HTR-8/SVneo (cell line): ENCODE results near the gene CFAP92.

Experiments used
- DNase-seq: peaks from one replicate; pipeline ENCODE4 v3.0.0; 2011; ENCODE audit warnings: low spot score, mixed read lengths; ENCODE audit not compliant: insufficient read length
- FAIRE-seq: peaks from 2 replicates; lab custom pipeline; 2011; peaks lifted over from hg19 to GRCh38; lab: Jason Lieb, UNC

The CFAP92 gene

GRCh38 chr3:129009266-129009665 is 15.4 kb upstream of the CFAP92 start:
- no peak for FAIRE-seq
- no peak for DNase-seq

DNA sequence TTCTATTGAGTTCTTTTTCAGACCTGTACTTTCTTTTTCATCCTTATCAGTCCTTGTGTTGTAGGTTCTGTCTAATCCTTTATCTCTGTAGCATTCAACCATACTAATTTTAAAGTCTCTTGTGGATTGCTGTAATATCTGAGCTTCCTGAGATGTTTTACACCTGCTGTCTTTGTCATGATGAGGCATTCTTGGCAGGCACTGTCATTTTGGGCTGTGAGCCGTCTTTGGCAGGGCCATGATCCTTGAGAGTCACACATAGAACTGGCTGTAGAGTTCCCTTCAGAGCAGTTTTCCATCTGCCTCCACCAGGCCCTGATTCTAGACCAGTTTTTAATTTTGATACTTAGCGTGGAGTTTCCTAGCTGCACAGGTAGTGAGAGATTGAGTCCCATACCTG is 13.9 kb upstream of the CFAP92 start:
- DNase-seq: no peak
- no peak for FAIRE-seq

- no peak for DNase-seq
- FAIRE-seq: no peak
These were observed 13.0 kb upstream of the CFAP92 start for GRCh38 chr3:129006864-129007263.

DNA sequence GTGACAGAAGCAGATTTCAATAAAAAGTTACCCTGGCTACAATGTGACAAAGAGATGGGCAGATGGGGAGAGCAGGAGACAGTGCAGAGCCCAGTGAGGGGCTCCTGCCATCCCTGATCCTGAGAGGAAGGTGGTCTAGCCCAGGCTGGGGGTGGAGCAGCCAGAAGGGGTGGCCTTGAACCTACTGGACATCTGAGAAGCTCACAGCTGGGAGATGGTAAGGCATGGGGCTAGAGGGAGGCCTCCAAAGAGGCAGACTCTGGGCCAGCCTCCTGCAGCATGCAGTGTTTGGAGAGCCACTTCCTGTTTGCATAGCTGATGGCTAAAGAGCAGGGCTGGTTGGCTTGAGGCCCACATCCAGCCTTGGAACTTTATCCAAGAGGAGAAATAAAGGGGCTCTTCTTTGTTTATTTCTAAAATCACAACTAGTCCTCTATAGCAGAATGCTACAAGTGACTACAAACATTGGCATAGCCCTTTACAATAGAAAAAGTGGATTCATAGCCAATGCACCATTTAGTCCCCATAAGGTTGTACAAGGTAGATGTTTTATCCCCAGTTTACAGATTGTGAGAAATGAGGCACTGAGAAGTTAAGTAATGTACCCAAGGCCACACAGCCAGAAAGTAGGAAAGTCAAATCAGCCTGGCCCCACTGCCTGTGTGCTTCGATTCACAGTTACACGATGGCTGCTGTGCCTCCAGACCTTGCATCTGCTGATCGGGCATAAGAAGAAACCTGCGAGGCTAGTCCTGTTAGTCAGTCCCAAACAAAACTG is 11.8 kb upstream of the CFAP92 start:
- DNase-seq (no peak), FAIRE-seq (no peak)

- no peak for DNase-seq
- peak; percentile 4 for FAIRE-seq
These were observed 10.9 kb upstream of the CFAP92 start for GRCh38 chr3:129004639-129005295.

DNA sequence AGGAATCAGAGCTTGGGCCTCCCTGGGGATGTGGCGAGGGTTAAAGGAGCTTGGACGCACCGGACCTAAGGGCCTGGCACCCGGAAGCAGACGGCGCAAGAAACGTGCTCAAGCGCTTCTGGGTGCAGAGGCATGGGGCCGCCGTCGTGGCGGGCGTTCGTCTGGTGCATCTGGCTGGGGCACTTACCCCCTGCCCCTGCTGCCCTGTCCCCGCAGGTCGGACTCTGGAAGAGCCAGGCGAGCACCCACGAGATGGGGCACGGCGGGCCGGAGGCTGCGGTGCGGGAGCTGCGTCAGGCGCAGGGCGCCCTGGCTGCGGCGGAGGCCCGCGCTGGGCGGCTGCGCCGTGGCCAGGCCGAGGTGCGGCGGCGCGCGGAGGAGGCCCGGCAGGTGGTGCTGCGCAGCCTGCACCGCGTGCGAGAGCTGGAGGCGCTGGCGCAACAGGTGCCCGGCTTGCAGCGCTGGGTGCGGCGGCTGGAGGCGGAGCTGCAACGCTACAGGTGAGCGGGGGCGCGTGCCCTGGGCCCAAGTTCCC is 9.8 kb upstream of the CFAP92 start:
- FAIRE-seq: no peak
- DNase-seq: no peak

- DNase-seq: no peak
- no peak for FAIRE-seq
These were observed 9.0 kb upstream of the CFAP92 start for GRCh38 chr3:129002573-129003569.

- no peak for DNase-seq
- FAIRE-seq: no peak
These were observed 8.1 kb upstream of the CFAP92 start for GRCh38 chr3:129001806-129002572.

GRCh38 chr3:129001101-129001805 is 7.4 kb upstream of the CFAP92 start, which contains the start of gene EFCC1:
TSS of gene EFCC1 (plus strand) at chr3:129001304. CDS start at chr3:129001629, 325 bp downstream.
- FAIRE-seq (no peak), DNase-seq (peak; percentile 34)

DNA sequence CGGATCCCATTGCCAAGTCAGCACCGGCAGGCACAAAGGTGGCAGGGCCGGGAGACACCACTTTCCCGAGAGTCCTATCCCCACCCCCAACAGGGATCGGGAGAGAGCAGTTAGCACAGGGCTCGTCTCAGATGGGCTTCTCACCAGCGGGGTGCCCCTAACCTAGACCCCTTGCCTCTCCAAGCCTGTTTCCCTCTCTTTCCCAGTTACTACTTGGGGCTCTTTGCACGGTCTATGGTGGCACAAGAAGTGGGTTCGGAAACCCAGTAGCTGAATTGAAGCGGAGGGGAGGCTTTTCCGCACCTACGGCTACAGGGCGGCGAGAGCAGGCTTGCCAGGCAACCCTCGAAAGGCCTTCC is 6.8 kb upstream of the CFAP92 start:
- no peak for DNase-seq
- no peak for FAIRE-seq

DNA sequence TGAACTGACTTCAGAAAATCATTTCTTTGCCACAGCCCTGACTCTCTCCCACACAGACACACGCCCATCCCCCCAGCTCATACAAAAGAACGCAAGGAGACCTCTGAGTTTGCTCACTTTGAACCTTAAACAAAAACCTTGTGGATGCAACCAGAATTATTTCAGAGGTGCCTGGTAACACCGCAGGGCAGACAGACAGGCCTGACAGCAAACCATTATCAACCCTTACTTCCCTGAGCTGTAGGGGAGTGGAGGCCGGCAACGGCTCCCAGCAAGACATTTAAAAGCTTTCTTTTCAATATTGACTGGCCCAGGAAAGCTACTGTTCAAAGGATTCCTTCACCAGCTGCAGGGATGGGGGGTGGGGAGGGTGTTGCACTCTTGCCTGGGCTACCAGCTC is 5.2 kb upstream of the CFAP92 start:
- FAIRE-seq (no peak), DNase-seq (no peak)

DNA sequence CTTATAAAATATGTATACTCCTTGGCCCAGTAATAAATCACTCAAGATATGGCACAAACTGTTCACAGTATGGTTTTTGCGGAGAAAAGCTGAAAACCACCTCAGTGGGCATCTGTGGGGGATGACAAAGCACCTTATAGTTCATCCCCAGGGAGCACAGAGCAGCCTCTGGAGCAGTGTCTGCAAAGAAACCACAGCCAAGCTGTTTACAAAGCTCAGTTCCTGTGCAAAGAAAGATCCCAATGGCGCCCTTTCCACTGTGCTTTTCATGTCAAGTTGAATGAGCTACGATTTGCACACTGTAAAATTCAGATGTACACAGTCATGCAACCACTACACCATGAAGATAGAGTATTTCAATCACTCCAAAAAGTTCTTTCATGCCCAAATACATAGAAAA is 4.7 kb upstream of the CFAP92 start:
- no peak for FAIRE-seq
- DNase-seq: no peak

GRCh38 chr3:128997486-128998133 is 3.7 kb upstream of the CFAP92 start:
- FAIRE-seq (no peak), DNase-seq (no peak)

GRCh38 chr3:128996726-128997125 is 2.9 kb upstream of the CFAP92 start:
- FAIRE-seq: no peak
- DNase-seq: no peak

GRCh38 chr3:128996200-128996599 is 2.3 kb upstream of the CFAP92 start:
- no peak for DNase-seq
- FAIRE-seq: no peak

- no peak for FAIRE-seq
- DNase-seq: no peak
These were observed 1.9 kb upstream of the CFAP92 start for GRCh38 chr3:128995737-128996136.

GRCh38 chr3:128994581-128995546 is 988 bp upstream of the CFAP92 start:
- FAIRE-seq: no peak
- DNase-seq: no peak

- FAIRE-seq (no peak), DNase-seq (no peak)
These were observed 267 bp upstream of the CFAP92 start for GRCh38 chr3:128994173-128994512.
